LNCaP clone FGC (cell line): ENCODE measurements around the gene STXBP6.

Experiments
- DNase-seq: peaks from one replicate; pipeline ENCODE4 v3.0.0-alpha.2; 2011; ENCODE audit warnings: low read depth
- H3K4me3 ChIP-seq: 2 replicates; pipeline ENCODE4 v1.5.1; 2011; ENCODE audit warnings: mild to moderate bottlenecking, low read depth, low read length, control low read depth
- TF ChIP-seq, protein P1 (sequence below): IDR thresholded peaks from 2 replicates; pipeline ENCODE4 v1.5.1; 2012; ENCODE audit warnings: mild to moderate bottlenecking; ENCODE audit not compliant: control insufficient read depth, insufficient read depth; ENCODE audit errors: extremely low read depth

The STXBP6 gene

DNA sequence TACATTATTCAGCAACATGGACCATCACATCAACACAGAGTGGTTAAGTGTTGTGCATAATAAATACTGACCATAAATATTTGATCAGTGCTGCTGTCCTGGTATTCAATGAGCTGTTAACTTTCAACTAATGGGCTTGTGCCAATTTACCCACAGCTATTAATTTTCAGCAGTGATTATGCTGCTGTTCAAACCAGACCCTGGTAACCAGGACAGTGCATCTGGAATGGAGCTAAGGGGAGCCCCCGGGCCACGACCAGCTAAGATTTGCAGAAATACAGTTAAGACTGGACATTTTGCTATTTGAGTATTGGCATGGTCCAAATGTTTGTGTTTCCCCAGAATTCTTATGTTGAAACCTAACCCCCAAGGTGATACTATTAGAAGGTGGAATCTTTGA, 235.6 kb downstream of the STXBP6 start:
- TF ChIP-seq, protein P1, sequence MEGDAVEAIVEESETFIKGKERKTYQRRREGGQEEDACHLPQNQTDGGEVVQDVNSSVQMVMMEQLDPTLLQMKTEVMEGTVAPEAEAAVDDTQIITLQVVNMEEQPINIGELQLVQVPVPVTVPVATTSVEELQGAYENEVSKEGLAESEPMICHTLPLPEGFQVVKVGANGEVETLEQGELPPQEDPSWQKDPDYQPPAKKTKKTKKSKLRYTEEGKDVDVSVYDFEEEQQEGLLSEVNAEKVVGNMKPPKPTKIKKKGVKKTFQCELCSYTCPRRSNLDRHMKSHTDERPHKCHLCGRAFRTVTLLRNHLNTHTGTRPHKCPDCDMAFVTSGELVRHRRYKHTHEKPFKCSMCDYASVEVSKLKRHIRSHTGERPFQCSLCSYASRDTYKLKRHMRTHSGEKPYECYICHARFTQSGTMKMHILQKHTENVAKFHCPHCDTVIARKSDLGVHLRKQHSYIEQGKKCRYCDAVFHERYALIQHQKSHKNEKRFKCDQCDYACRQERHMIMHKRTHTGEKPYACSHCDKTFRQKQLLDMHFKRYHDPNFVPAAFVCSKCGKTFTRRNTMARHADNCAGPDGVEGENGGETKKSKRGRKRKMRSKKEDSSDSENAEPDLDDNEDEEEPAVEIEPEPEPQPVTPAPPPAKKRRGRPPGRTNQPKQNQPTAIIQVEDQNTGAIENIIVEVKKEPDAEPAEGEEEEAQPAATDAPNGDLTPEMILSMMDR: no peak
- no peak for DNase-seq

DNA sequence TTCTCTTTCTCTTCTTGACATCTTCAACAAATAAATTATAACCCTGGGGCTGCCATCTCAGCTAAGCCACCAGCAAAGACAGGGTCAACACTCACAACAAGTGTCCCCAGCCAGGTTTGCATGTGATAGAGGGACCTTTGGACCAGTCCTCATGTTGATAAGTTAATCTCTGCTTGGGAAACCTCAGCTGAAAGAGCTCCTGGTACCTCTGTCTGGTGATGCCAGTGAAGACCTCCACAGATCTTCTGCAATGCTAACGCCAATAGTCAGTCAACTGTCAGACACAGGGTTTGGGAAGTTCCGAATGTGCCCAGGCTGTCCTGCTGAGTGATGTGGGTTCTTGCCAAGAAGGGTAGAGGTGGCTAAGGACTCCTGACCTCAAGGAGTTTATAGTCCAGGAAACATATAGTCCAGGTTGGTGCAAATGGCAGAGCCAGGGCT, 236.1 kb downstream of the STXBP6 start:
- TF ChIP-seq, protein P1: no peak
- no peak overlapping the region for H3K4me3 ChIP-seq
- DNase-seq: no peak

More for the DNA sequence above, 235.6 kb downstream of the STXBP6 start:
- H3K4me3 ChIP-seq: no peak overlapping the region

DNA sequence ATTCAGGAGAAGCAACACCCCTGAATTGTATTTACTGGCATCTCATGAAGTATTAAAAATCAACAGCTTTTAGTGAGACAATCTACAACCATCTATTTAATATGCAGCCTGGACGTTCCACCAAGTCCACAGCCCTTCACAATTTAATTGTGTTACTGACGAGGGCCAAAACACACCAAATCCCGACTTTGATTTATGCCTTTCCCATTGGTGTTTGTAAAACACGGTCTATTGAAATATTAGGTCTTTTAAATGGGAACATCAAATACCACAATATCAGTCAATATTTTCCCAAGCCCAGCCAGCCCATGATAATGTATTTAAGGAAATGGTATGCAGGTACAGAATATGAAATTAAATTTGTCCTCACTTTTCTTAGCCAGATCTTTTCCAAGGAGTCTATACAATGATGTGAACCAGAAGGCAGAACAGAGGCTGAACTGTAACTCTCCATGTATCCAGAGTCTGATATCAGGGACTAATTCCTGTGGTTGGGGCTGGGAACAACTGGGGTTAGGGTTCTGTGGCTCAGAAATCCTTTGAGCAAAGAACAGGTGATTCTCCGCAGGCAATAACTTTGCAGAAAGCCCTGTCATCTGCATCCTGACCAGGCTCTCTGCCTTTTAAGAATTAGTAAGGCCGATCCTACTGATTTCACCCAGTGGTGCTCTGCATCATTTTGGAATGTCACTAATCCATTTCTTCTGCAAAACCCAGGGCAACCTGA, 236.7 kb downstream of the STXBP6 start:
- H3K4me3 ChIP-seq: no peak overlapping the region
- no peak for DNase-seq
- TF ChIP-seq, protein P1: no peak

DNA sequence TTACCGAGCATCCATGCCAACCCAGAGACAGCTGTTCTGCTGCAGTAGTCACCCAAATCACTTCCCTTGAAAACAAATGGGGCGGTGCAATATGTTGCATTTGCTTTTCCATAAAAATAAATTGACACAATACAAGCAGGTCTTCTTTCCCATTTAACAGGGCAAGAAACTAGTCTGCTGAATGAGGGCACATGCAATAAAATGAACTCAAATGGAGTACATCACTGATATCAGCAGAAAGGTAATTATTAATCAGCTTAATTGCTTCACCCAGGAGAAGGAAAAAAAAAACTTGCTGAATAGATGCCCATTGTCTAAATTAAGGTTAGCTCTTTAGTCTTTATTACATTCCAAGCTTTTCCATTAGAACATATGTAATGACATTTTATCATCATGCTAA, 240.8 kb downstream of the STXBP6 start:
- TF ChIP-seq, protein P1: no peak
- no peak for DNase-seq
- no peak overlapping the region for H3K4me3 ChIP-seq

DNA sequence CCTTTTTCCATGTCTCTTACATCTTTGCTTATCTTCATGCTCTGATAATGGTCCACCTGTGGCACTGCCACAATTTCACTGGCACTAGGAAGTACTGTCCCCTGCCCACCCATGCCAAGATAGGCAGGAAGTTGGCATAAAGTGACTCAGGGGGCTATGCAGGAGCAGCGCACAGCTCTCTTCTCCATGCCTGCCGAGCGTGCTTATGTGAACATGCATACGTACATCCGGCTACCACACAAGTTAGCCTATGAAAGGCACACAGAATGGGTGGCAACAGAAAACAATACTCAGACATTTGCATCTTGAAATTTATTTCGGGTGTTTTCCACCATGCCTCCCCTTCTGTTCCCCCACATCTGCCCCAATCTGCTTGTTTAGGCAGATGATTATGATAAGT, 241.5 kb downstream of the STXBP6 start:
- no peak for DNase-seq
- TF ChIP-seq, protein P1: no peak
- no peak overlapping the region for H3K4me3 ChIP-seq

DNA sequence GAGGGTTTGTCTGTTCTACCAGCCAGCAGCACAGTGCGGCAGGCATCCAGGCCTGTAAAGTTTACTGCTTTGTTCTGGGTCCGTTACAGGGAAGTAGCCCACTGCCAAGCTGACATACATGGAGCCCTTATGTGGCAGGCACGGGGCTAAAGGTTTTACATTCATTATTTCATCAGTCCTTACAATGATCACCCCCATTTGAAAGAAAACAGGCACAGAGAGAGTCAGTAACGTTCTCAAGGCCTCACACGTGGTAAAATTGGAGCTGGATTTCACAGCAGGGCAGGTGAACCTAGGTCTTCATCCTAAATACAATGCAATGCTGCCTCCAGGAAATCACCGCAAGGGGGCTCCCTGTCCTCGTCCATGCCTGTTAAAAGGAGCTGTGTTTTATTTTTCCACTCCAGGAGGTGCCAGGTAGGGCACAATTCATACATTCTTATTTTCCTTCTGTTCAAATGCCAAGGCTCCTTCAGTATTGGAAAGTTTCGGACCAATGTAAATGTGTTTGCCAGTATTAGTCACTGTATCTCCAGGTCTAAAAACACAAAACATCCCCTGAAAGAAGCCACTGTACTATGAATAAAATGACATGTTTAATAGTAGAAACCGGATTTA, 243.8 kb downstream of the STXBP6 start:
- TF ChIP-seq, protein P1: peak; percentile 95
- H3K4me3 ChIP-seq: no peak overlapping the region
- DNase-seq: peak; percentile 73

DNA sequence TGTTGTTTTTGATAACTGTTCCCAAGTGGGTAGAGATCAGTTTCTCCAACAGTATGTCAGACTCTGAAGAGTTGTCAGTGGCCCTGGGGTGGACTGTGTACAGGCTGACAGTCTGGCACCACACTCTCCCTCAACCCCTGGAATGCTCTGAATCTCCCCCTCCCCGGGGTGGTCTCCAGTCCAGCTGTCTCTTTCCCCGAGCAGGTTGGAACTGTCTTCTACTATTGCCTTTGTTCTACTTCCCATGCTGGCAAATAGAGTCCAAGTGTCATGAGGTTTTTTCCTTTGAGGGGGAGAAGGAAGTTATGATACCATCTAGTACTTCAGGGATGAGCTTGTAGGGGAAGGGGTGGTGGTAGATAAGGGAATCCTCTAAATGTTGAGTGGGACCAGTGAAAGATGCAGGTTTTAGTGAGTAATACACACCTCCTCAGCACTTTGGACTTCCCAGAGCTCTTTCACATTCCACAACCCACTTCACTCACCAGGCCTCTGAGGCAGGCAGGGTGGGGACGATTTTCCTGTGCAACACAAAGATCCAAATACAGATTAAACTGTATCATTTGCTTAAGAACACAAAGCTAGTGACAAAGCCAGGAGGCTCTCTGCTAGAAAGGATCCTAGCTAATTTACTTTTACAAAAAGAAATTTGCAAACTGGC, 245.3 kb downstream of the STXBP6 start:
- DNase-seq: no peak
- H3K4me3 ChIP-seq: no peak overlapping the region

More for the DNA sequence above, 245.3 kb downstream of the STXBP6 start:
- TF ChIP-seq, protein P1: no peak
